ENCODE results near the gene GLRA1.

Gene GLRA1

GRCh38 chr5:151924564-151925301 lies at the start of gene GLRA1:
GLRA1 (minus strand) TSS chr5:151924851; CDS start chr5:151924549, 302 bp downstream.
- DNase-seq (ENCODE audit: low read depth, low spot score), result no peak
- no peak within 1 kb of the TSS for H3K27ac ChIP-seq

- H3K27ac ChIP-seq, result no peak overlapping the region
- no peak for DNase-seq (ENCODE audit: low read depth, low spot score)
Observed at GRCh38 chr5:151970885-151971284, 46.2 kb upstream of the GLRA1 start.

GRCh38 chr5:151967865-151968264 lies 43.2 kb upstream of the GLRA1 start:
- H3K27ac ChIP-seq, result no peak overlapping the region
- DNase-seq (ENCODE audit: low read depth, low spot score), result no peak

GRCh38 chr5:151966046-151966445 lies 41.4 kb upstream of the GLRA1 start:
- no peak for DNase-seq (ENCODE audit: low read depth, low spot score)
- no peak overlapping the region for H3K27ac ChIP-seq

GRCh38 chr5:151964471-151964870 lies 39.8 kb upstream of the GLRA1 start:
- H3K27ac ChIP-seq, result no peak overlapping the region
- DNase-seq (ENCODE audit: low read depth, low spot score), result no peak

- DNase-seq (ENCODE audit: low read depth, low spot score), result no peak
Observed at GRCh38 chr5:151961557-151961956, 36.9 kb upstream of the GLRA1 start.

GRCh38 chr5:151958111-151958510 lies 33.5 kb upstream of the GLRA1 start:
- no peak for DNase-seq (ENCODE audit: low read depth, low spot score)
- H3K27ac ChIP-seq, result no peak overlapping the region

More at GRCh38 chr5:151961557-151961956, 36.9 kb upstream of the GLRA1 start:
- H3K27ac ChIP-seq, result no peak overlapping the region

GRCh38 chr5:151956725-151957124 lies 32.1 kb upstream of the GLRA1 start:
- DNase-seq (ENCODE audit: low read depth, low spot score), result no peak
- H3K27ac ChIP-seq, result no peak overlapping the region

- no peak for DNase-seq (ENCODE audit: low read depth, low spot score)
- H3K27ac ChIP-seq, result no peak overlapping the region
Observed at GRCh38 chr5:151954255-151954654, 29.6 kb upstream of the GLRA1 start.

- H3K27ac ChIP-seq, result no peak overlapping the region
- no peak for DNase-seq (ENCODE audit: low read depth, low spot score)
Observed at GRCh38 chr5:151953833-151954232, 29.2 kb upstream of the GLRA1 start.

- no peak for DNase-seq (ENCODE audit: low read depth, low spot score)
- no peak overlapping the region for H3K27ac ChIP-seq
Observed at GRCh38 chr5:151952238-151952637, 27.6 kb upstream of the GLRA1 start.

- DNase-seq (ENCODE audit: low read depth, low spot score), result no peak
- H3K27ac ChIP-seq, result no peak overlapping the region
Observed at GRCh38 chr5:151950706-151951105, 26.1 kb upstream of the GLRA1 start.

- H3K27ac ChIP-seq, result no peak overlapping the region
- no peak for DNase-seq (ENCODE audit: low read depth, low spot score)
Observed at GRCh38 chr5:151949701-151950308, 25.2 kb upstream of the GLRA1 start.

GRCh38 chr5:151949113-151949512 lies 24.5 kb upstream of the GLRA1 start:
- H3K27ac ChIP-seq, result no peak overlapping the region
- DNase-seq (ENCODE audit: low read depth, low spot score), result no peak

GRCh38 chr5:151947931-151948608 lies 23.4 kb upstream of the GLRA1 start:
- H3K27ac ChIP-seq, result no peak overlapping the region
- DNase-seq (ENCODE audit: low read depth, low spot score), result peak; percentile 12

- no peak overlapping the region for H3K27ac ChIP-seq
- DNase-seq (ENCODE audit: low read depth, low spot score), result no peak
Observed at GRCh38 chr5:151937851-151938250, 13.2 kb upstream of the GLRA1 start.

- H3K27ac ChIP-seq, result no peak overlapping the region
- DNase-seq (ENCODE audit: low read depth, low spot score), result no peak
Observed at GRCh38 chr5:151935135-151935695, 10.6 kb upstream of the GLRA1 start.

GRCh38 chr5:151931260-151931659 lies 6.6 kb upstream of the GLRA1 start:
- DNase-seq (ENCODE audit: low read depth, low spot score), result no peak
- H3K27ac ChIP-seq, result no peak overlapping the region

GRCh38 chr5:151926188-151926587 lies 1.5 kb upstream of the GLRA1 start:
- no peak for DNase-seq (ENCODE audit: low read depth, low spot score)
- no peak overlapping the region for H3K27ac ChIP-seq

GRCh38 chr5:151925340-151925739 lies 689 bp upstream of the GLRA1 start:
- DNase-seq (ENCODE audit: low read depth, low spot score), result no peak
- no peak overlapping the region for H3K27ac ChIP-seq

- no peak overlapping the region for H3K27ac ChIP-seq
- no peak for DNase-seq (ENCODE audit: low read depth, low spot score)
Observed at GRCh38 chr5:151923866-151924476, 680 bp downstream of the GLRA1 start.

Measured in epithelial cell of prostate (primary cell).